ENCODE measurements around the gene TRAPPC14.

The TRAPPC14 gene

DNA sequence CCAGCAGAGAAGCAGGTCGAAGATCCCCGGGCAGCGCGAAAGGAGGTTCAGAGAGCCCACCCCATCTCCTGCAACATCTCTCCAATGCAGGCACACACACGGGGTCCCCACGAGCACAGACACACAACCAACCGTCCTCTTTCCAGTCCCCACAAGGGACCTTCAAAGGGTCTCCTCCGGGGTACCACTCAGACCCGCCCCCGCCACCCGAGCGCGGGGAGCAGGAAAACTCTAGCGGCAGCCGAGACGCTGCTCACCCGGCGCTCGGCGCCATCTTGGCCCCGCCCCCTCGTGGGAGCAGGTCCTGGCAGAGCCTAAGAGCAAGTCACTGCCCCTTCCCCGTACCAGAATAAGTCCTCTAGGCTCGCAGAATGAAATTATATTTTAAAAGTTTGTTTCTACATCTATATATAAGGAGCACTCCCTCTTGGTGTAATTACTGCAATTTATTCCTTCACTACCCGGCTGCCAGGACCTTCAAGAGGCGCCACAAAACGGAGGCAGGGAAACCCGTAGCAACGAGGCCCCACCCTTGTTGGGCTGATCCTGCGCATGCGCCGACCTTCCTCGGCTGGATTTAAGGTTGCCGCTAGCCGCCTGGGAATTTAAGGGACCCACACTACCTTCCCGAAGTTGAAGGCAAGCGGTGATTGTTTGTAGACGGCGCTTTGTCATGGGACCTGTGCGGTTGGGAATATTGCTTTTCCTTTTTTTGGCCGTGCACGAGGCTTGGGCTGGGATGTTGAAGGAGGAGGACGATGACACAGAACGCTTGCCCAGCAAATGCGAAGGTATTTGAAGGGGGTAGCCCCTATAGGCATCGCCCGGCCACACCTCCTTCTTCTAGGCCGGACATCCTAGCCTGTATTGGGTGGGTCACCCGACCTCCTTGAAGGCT, 39.2 kb downstream of the TRAPPC14 start, which contains the start of the genes CNPY4 and TAF6:
TSS of gene CNPY4 (plus strand) at position 563 of the 898 bp plus-strand sequence. CDS start at position 674, 111 bp downstream.
TSS of gene TAF6 (minus strand) at position 287 of the 898 bp plus-strand sequence. CDS start 5,149 bp downstream, outside the sequence.
- peak; percentile 85 for ATAC-seq
- no peak for TF ChIP-seq ESRRG (CRISPR knock-in tag; IDR thresholded peaks at IDR 0.05)
- TF ChIP-seq ARNTL (CRISPR knock-in tag; IDR thresholded peaks at IDR 0.05; ENCODE audit: borderline replicate concordance, low read depth), result no peak
- TF ChIP-seq, protein P1, sequence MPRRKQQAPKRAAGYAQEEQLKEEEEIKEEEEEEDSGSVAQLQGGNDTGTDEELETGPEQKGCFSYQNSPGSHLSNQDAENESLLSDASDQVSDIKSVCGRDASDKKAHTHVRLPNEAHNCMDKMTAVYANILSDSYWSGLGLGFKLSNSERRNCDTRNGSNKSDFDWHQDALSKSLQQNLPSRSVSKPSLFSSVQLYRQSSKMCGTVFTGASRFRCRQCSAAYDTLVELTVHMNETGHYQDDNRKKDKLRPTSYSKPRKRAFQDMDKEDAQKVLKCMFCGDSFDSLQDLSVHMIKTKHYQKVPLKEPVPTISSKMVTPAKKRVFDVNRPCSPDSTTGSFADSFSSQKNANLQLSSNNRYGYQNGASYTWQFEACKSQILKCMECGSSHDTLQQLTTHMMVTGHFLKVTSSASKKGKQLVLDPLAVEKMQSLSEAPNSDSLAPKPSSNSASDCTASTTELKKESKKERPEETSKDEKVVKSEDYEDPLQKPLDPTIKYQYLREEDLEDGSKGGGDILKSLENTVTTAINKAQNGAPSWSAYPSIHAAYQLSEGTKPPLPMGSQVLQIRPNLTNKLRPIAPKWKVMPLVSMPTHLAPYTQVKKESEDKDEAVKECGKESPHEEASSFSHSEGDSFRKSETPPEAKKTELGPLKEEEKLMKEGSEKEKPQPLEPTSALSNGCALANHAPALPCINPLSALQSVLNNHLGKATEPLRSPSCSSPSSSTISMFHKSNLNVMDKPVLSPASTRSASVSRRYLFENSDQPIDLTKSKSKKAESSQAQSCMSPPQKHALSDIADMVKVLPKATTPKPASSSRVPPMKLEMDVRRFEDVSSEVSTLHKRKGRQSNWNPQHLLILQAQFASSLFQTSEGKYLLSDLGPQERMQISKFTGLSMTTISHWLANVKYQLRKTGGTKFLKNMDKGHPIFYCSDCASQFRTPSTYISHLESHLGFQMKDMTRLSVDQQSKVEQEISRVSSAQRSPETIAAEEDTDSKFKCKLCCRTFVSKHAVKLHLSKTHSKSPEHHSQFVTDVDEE (CRISPR knock-in tag; IDR thresholded peaks at IDR 0.05), result no peak
- 0 out of 2 replicates have a peak, but pooled peaks have one; percentile 50 for TF ChIP-seq CSDC2 (CRISPR knock-in tag; IDR thresholded peaks at IDR 0.05)
- no peak for TF ChIP-seq ZC3H10 (CRISPR knock-in tag; IDR thresholded peaks at IDR 0.05)
- no peak for TF ChIP-seq RARB (CRISPR knock-in tag; IDR thresholded peaks at IDR 0.05)
- TF ChIP-seq SNAI2 (CRISPR knock-in tag; IDR thresholded peaks at IDR 0.05), result no peak
- TF ChIP-seq BACH2 (CRISPR knock-in tag; IDR thresholded peaks at IDR 0.05; ENCODE audit: borderline replicate concordance), result no peak
- TF ChIP-seq OSR1 (CRISPR knock-in tag; IDR thresholded peaks at IDR 0.05), result no peak
- TF ChIP-seq, protein P2, sequence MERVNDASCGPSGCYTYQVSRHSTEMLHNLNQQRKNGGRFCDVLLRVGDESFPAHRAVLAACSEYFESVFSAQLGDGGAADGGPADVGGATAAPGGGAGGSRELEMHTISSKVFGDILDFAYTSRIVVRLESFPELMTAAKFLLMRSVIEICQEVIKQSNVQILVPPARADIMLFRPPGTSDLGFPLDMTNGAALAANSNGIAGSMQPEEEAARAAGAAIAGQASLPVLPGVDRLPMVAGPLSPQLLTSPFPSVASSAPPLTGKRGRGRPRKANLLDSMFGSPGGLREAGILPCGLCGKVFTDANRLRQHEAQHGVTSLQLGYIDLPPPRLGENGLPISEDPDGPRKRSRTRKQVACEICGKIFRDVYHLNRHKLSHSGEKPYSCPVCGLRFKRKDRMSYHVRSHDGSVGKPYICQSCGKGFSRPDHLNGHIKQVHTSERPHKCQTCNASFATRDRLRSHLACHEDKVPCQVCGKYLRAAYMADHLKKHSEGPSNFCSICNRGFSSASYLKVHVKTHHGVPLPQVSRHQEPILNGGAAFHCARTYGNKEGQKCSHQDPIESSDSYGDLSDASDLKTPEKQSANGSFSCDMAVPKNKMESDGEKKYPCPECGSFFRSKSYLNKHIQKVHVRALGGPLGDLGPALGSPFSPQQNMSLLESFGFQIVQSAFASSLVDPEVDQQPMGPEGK (CRISPR knock-in tag; IDR thresholded peaks at IDR 0.05; ENCODE audit: borderline replicate concordance), result peak; percentile 13; the same call in 1 of the 2 replicates
- no peak for TF ChIP-seq ISL1 (CRISPR knock-in tag; IDR thresholded peaks at IDR 0.05)
- TF ChIP-seq ZNF70 (CRISPR knock-in tag; IDR thresholded peaks at IDR 0.05), result no peak
- no peak for TF ChIP-seq TOX (CRISPR knock-in tag; IDR thresholded peaks at IDR 0.05; ENCODE audit: borderline replicate concordance)
- TF ChIP-seq, protein P3, sequence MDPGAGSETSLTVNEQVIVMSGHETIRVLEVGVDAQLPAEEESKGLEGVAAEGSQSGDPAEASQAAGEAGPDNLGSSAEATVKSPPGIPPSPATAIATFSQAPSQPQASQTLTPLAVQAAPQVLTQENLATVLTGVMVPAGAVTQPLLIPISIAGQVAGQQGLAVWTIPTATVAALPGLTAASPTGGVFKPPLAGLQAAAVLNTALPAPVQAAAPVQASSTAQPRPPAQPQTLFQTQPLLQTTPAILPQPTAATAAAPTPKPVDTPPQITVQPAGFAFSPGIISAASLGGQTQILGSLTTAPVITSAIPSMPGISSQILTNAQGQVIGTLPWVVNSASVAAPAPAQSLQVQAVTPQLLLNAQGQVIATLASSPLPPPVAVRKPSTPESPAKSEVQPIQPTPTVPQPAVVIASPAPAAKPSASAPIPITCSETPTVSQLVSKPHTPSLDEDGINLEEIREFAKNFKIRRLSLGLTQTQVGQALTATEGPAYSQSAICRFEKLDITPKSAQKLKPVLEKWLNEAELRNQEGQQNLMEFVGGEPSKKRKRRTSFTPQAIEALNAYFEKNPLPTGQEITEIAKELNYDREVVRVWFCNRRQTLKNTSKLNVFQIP (CRISPR knock-in tag; IDR thresholded peaks at IDR 0.05; ENCODE audit: borderline replicate concordance, low read depth), result no peak

DNA sequence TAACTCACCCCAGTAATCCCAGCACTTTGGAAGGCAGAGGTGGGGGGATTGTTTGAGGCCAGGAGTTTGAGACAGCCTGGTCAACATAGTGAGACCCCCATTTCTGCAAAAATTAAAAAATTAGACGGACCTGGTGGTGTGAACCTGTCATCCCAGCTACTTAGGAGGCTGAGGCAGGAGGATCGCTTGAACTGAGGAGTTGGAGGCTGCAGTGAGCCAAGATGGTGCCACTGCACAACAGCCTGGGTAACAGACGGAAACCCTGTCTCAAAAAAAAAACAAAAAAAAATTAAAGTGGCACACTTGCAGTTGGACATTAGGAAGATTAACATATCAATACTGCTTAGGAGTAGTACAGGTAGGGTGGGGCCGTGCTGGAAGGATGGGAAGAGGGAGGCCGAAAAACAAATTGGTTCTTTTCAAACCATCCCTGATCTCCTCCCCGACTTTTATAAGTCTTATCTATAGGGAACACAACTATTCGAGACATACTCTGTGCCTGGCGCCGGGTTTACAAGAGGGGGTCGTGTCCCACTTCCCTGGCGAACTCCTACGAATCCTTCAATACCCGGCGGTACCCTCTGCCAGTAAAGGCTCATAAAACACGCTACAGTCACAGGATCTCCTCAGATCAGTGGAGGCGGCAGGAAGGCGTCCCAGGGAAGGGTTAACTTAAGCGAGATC, 40.0 kb downstream of the TRAPPC14 start:
- ATAC-seq, result no peak
- TF ChIP-seq CSDC2 (CRISPR knock-in tag; IDR thresholded peaks at IDR 0.05) (no peak), ZFP3 (CRISPR knock-in tag; IDR thresholded peaks at IDR 0.05) (peak; percentile 100), ESRRG (CRISPR knock-in tag; IDR thresholded peaks at IDR 0.05) (no peak)

DNA sequence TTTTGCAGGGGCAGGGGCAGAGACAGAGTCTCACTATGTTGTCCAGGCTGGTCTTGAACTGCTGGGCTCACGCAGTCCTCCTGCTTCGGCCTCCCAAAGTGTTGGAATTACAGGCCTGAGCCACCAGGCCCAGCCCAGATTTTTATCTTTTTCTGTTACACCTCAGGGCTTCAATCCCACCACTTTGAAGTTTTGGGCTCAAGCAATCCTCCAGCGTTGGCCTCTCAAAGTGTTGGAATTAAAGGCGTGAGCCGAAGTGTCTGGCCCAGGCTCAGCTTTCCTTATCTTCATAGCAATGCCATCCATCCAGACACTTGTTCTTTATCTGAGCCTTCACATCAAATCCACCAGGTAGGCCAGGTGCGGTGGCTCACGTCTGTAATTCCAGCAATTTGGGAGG, 43.5 kb downstream of the TRAPPC14 start:
- no peak for ATAC-seq
- TF ChIP-seq BACH2 (CRISPR knock-in tag; IDR thresholded peaks at IDR 0.05; ENCODE audit: borderline replicate concordance), result no peak
- no peak for TF ChIP-seq RARB (CRISPR knock-in tag; IDR thresholded peaks at IDR 0.05)
- no peak for TF ChIP-seq TOX (CRISPR knock-in tag; IDR thresholded peaks at IDR 0.05; ENCODE audit: borderline replicate concordance)
- no peak for TF ChIP-seq ESRRG (CRISPR knock-in tag; IDR thresholded peaks at IDR 0.05)
- TF ChIP-seq, protein P4, sequence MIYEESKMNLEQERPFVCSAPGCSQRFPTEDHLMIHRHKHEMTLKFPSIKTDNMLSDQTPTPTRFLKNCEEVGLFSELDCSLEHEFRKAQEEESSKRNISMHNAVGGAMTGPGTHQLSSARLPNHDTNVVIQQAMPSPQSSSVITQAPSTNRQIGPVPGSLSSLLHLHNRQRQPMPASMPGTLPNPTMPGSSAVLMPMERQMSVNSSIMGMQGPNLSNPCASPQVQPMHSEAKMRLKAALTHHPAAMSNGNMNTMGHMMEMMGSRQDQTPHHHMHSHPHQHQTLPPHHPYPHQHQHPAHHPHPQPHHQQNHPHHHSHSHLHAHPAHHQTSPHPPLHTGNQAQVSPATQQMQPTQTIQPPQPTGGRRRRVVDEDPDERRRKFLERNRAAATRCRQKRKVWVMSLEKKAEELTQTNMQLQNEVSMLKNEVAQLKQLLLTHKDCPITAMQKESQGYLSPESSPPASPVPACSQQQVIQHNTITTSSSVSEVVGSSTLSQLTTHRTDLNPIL (CRISPR knock-in tag; IDR thresholded peaks at IDR 0.05; ENCODE audit: low read depth), result no peak
- no peak for TF ChIP-seq ZC3H10 (CRISPR knock-in tag; IDR thresholded peaks at IDR 0.05)
- no peak for TF ChIP-seq ZNF565 (CRISPR knock-in tag; conservative IDR thresholded peaks at IDR 0.05; ENCODE audit: low read depth)
- no peak for TF ChIP-seq CSDC2 (CRISPR knock-in tag; IDR thresholded peaks at IDR 0.05)
- TF ChIP-seq OSR1 (CRISPR knock-in tag; IDR thresholded peaks at IDR 0.05), result no peak
- TF ChIP-seq ISL1 (CRISPR knock-in tag; IDR thresholded peaks at IDR 0.05), result no peak
- TF ChIP-seq, protein P5, sequence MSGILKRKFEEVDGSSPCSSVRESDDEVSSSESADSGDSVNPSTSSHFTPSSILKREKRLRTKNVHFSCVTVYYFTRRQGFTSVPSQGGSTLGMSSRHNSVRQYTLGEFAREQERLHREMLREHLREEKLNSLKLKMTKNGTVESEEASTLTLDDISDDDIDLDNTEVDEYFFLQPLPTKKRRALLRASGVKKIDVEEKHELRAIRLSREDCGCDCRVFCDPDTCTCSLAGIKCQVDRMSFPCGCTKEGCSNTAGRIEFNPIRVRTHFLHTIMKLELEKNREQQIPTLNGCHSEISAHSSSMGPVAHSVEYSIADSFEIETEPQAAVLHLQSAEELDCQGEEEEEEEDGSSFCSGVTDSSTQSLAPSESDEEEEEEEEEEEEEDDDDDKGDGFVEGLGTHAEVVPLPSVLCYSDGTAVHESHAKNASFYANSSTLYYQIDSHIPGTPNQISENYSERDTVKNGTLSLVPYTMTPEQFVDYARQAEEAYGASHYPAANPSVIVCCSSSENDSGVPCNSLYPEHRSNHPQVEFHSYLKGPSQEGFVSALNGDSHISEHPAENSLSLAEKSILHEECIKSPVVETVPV (CRISPR knock-in tag; IDR thresholded peaks at IDR 0.05), result no peak
- no peak for TF ChIP-seq ZNF70 (CRISPR knock-in tag; IDR thresholded peaks at IDR 0.05)
- TF ChIP-seq, protein P1 (CRISPR knock-in tag; IDR thresholded peaks at IDR 0.05), result no peak
- TF ChIP-seq ZNF8 (CRISPR knock-in tag; IDR thresholded peaks at IDR 0.05), result no peak
- TF ChIP-seq ZFP3 (CRISPR knock-in tag; IDR thresholded peaks at IDR 0.05), result no peak
- TF ChIP-seq TCF4 (CRISPR knock-in tag; IDR thresholded peaks at IDR 0.05; ENCODE audit: borderline replicate concordance), result no peak

Data from SK-N-SH treated with all-trans-retinoic acid at 6 μM for 48 hours (cell line).